T-cell (primary cell): ENCODE data around the gene FAM185A. TPM values are rescaled to one million over a fixed set of nuclear protein-coding genes. Genes with fewer than 3 reads are reported as not detected.

Experiments used
- ATAC-seq, 4 experiments: fragments of 200-7000 bp in 3 of 4; fragments of 150-1000 bp in 1 of 4; cut with Tn5 transposase; replicated peaks in 1 of 4; 1 replicate in 3 of 4; 2 replicates in 1 of 4; pipeline ENCODE4 v1.10.0; 2021; ENCODE audit warnings: moderate library complexity in 3 of 4, mild to moderate bottlenecking in 2 of 4, moderate number of reproducible peaks in 1 of 4
- CTCF ChIA-PET, 2 donors: fragments of 300-600 bp; sonication (Branson Sonifier 250); formaldehyde crosslinking; loops; one replicate each; lab custom pipeline; 2022; ENCODE audit warnings: antibody characterized with exemption in 2 of 2; lab: Charles Lee
- POLR2A ChIA-PET, 2 donors: fragments of 300-600 bp; sonication (Branson Sonifier 250); formaldehyde crosslinking; loops; one replicate each; lab custom pipeline; 2022; ENCODE audit warnings: antibody characterized with exemption in 2 of 2; lab: Charles Lee
- DNase-seq, 35 experiments: peaks; one replicate each; pipeline versions ENCODE4 v3.0.0 to v3.0.0-alpha.2; 2013 to 2023
- H3K27ac ChIP-seq: one replicate; pipeline ENCODE4 v1.5.1; 2013; ENCODE audit warnings: low read length
- H3K27me3 ChIP-seq, 2 experiments: replicated peaks in 1 of 2; 1 replicate in 1 of 2; 2 replicates in 1 of 2; pipeline versions ENCODE4 v1.6.1 to v1.7.0; 2013; ENCODE audit warnings: low read length in 1 of 2, mixed read lengths in 1 of 2; ENCODE audit not compliant: control insufficient read depth in 2 of 2, insufficient read depth in 2 of 2; ENCODE audit errors: extremely low read depth in 1 of 2
- H3K36me3 ChIP-seq, 2 donors: 1 replicate in 1 of 2; 2 replicates in 1 of 2; pipeline versions ENCODE4 v1.6.1 to v1.7.0; 2013; ENCODE audit warnings: low read length in 1 of 2; ENCODE audit not compliant: control insufficient read depth in 2 of 2, insufficient read depth in 1 of 2; ENCODE audit errors: extremely low read depth in 1 of 2
- H3K4me1 ChIP-seq, 2 experiments: 1 replicate in 1 of 2; 2 replicates in 1 of 2; pipeline versions ENCODE4 v1.6.1 to v1.7.0; 2013; ENCODE audit warnings: low read length in 2 of 2, mixed read lengths in 1 of 2; ENCODE audit not compliant: insufficient read depth in 2 of 2, control insufficient read depth in 1 of 2; ENCODE audit errors: extremely low read depth in 1 of 2
- H3K4me3 ChIP-seq, 2 donors: 1 replicate in 1 of 2; 2 replicates in 1 of 2; pipeline versions ENCODE4 v1.5.1 to v1.7.0; 2013; ENCODE audit warnings: mild to moderate bottlenecking in 2 of 2, low read length in 1 of 2, moderate library complexity in 1 of 2; ENCODE audit not compliant: control insufficient read depth in 1 of 2; ENCODE audit errors: extremely low read depth in 1 of 2
- H3K9me3 ChIP-seq: 2 replicates; pipeline ENCODE4 v1.7.0; 2013
- H3K27ac Mint-ChIP-seq, 2 donors: one replicate each; pipeline ENCODE4 v1.8.0; 2020 to 2021; ENCODE audit warnings: mild to moderate bottlenecking in 2 of 2, mixed read lengths in 2 of 2
- H3K27me3 Mint-ChIP-seq, 2 donors: one replicate each; pipeline ENCODE4 v1.8.0; 2021 to 2022; ENCODE audit warnings: mixed read lengths in 2 of 2
- H3K36me3 Mint-ChIP-seq: one replicate; pipeline ENCODE4 v1.8.0; 2021; ENCODE audit warnings: mixed read lengths
- H3K4me1 Mint-ChIP-seq, 3 donors: one replicate each; pipeline ENCODE4 v1.8.0; 2020 to 2022; ENCODE audit warnings: mixed read lengths in 3 of 3, mild to moderate bottlenecking in 1 of 3
- H3K4me3 Mint-ChIP-seq, 3 donors: one replicate each; pipeline ENCODE4 v1.8.0; 2020 to 2022; ENCODE audit warnings: mild to moderate bottlenecking in 3 of 3, mixed read lengths in 3 of 3, moderate library complexity in 3 of 3
- H3K9me3 Mint-ChIP-seq, 3 donors: one replicate each; pipeline ENCODE4 v1.8.0; 2020 to 2022; ENCODE audit warnings: mixed read lengths in 3 of 3
- WGBS: methylation state at CpG from one replicate; pipeline ENCODE4 v1.1.5; 2013; ENCODE audit warnings: missing lambda C conversion rate; ENCODE audit not compliant: insufficient coverage; 5-methylcytosine and 5-hydroxymethylcytosine counted together
- total RNA-seq, 35 experiments: library from RNA in 6 of 35; stranded (reverse) in 6 of 35; fragments of 120-200 nt in 1 of 35; gene quantifications; one replicate each; pipeline versions ENCODE4 v1.2.1 to v1.2.4 and lab custom pipeline; 2013 to 2026

FAM185A gene
- total RNA-seq, 5 donors from 2014 or later (not counting 1 experiment from before 2014, with no cell fraction given), result 6.4 to 15.7 (median 8.7) TPM

DNA sequence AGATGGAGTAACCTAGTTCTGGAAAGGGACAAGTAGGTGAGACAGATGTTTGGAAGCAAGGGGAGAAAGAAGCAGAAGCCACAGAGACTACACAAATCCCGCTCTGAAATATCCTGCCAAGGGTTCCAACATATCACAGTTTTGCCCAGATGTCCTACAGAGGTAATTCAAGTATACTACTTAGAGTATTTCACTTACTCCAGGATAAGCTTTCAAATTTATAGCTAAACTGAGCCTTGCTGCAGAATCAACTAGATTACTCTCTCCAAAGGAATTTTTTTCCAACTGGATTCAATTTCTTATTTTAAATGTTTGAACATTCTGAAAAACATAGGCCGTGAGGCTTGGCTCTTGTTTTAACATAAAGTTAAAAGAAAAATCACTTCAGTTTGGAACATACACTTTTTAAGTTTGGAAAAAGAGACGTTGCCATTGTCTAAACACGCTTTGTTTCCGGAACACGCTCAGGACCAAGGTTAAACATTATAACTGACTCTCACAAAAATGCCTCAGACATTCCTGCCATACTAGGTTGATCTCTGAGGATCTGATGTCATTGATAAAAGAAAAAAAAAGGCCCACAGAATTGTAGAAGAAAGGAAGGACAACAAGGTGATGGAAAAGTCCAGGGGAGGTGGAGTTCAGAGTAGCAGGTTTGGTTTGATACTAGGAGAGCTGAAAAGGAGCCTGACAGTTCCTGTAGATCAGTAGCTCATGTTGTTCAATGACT is 74.8 kb downstream of the FAM185A start:
- no peaks in the 10 kb centered on the region for H3K9me3 Mint-ChIP-seq
- ATAC-seq (no peak), DNase-seq (no peak)
- Histone ChIP-seq H3K27me3 (no peaks in the 10 kb centered on the region), H3K9me3 (no peaks in the 10 kb centered on the region), H3K27ac (no peak overlapping the region), H3K4me3 (no peak overlapping the region), H3K4me1 (no peaks in the 10 kb centered on the region), H3K36me3 (peaks cover 0 to 2% of the 10 kb centered on the region in 2 donors)
- ChIA-PET CTCF (no interaction called here), POLR2A (no interaction called here)
- WGBS, result no CpG with 5 or more reads among the region's 6 CpGs
- H3K36me3 Mint-ChIP-seq, result peaks cover 56% of the 10 kb centered on the region
- H3K27me3 Mint-ChIP-seq, result no peaks in the 10 kb centered on the region
- no peak overlapping the region for H3K27ac Mint-ChIP-seq
- no peak overlapping the region for H3K4me3 Mint-ChIP-seq
- no peaks in the 10 kb centered on the region for H3K4me1 Mint-ChIP-seq

DNA sequence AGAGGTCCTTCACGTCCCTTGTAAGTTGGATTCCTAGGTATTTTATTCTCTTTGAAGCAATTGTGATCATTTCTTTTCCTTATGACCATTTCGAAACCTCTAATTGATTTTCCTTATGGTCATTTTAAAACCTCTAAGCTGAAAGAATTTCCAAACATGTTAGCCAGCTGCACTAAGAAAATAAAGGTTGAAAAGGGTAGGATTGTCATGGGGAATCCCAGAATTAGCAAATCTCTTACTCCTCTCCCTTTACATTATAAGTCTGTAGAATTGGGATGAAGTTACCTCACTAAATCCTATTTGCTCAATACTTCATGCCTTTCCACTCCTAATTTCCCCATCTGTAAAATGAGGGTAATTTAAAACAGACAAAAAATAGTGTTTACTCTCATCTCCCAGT is 79.5 kb downstream of the FAM185A start:
- Mint-ChIP-seq H3K27me3 (no peaks in the 10 kb centered on the region), H3K4me3 (no peak overlapping the region), H3K36me3 (peaks cover 55% of the 10 kb centered on the region), H3K27ac (no peak overlapping the region), H3K4me1 (no peaks in the 10 kb centered on the region), H3K9me3 (no peaks in the 10 kb centered on the region)
- Histone ChIP-seq H3K4me1 (no peaks in the 10 kb centered on the region), H3K27ac (no peak overlapping the region), H3K27me3 (no peaks in the 10 kb centered on the region), H3K36me3 (peaks cover 0 to 3% of the 10 kb centered on the region in 2 donors), H3K9me3 (no peaks in the 10 kb centered on the region), H3K4me3 (no peak overlapping the region)
- WGBS, result no CpG with 5 or more reads among the region's 2 CpGs
- CTCF ChIA-PET, result no interaction called here
- POLR2A ChIA-PET, result no interaction called here
- DNase-seq (no peak), ATAC-seq (no peak)

DNA sequence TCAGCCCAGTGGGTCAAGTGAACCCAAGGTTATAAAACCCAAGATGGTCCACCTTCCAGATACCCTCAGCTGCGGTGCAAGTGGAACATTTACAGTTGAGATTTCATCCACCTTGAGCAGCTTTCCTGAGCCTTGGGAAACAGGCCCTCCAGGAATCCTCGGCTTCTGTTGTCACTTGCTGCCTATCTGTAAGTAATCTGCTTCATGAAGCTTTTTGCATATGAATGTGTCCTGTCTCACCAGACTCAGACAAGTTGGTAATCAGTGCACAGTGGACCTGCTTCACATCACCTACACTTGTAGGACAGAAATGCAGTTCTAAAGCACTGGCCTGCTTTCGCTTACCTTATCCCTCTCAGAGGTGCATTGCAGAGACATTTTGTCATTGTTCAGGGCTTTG is 80.3 kb downstream of the FAM185A start:
- CTCF ChIA-PET, result no interaction called here
- H3K4me3 Mint-ChIP-seq, result no peak overlapping the region
- WGBS, result 97% methylated on average over 3 of the region's 3 CpGs

DNA sequence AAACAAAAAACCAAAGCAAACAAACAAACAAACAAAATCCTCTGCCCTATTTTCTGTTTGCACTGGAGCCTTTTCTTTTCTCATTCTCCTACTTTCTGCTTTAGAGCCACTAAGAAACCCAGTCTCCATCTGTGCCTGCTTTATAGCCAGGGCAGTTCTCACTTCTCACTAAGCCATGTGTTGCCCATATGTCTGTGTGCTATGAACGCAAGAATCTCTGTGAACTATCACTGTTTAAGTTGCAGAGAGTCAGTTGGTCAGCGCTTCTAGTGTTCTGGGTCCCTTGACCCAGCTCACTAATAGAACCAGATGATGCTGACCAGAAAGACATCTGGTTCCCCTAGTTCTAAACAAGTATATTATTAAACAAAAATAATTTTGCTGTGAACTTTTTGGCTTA is 81.4 kb downstream of the FAM185A start:
- Mint-ChIP-seq H3K27me3 (no peaks in the 10 kb centered on the region), H3K4me3 (no peak overlapping the region)
- CTCF ChIA-PET, result no interaction called here

More for the DNA sequence above, 80.3 kb downstream of the FAM185A start:
- Mint-ChIP-seq H3K36me3 (peaks cover 50% of the 10 kb centered on the region), H3K9me3 (no peaks in the 10 kb centered on the region), H3K27me3 (no peaks in the 10 kb centered on the region), H3K4me1 (no peaks in the 10 kb centered on the region), H3K27ac (no peak overlapping the region)
- ATAC-seq, result no peak
- Histone ChIP-seq H3K36me3 (peaks cover 0 to 3% of the 10 kb centered on the region in 2 donors), H3K4me3 (no peak overlapping the region), H3K27me3 (no peaks in the 10 kb centered on the region), H3K4me1 (no peaks in the 10 kb centered on the region), H3K9me3 (no peaks in the 10 kb centered on the region), H3K27ac (no peak overlapping the region)
- DNase-seq, result no peak
- POLR2A ChIA-PET, result no interaction called here

DNA sequence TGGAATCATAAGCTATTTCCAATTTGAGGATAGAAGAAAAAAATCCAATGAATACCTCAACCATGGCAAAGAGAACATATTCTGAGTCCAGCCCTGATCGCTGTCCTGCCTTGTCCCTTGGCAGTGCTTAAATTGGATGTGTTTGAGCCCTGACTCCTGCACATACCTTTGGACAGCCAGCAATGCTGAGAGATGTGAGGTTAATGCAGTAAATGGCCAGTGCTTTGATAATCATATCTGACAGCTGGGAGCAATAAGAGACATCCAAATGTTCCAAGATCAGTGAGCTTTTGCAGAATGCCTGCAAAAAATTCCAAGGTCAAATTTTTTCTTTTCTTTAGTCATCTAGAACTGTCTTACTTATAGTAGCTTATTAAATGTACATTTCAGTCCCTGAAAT is 83.9 kb downstream of the FAM185A start:
- H3K4me1 Mint-ChIP-seq, result no peaks in the 10 kb centered on the region
- no peak overlapping the region for H3K27ac Mint-ChIP-seq
- H3K4me1 ChIP-seq, result no peaks in the 10 kb centered on the region
- 100% methylated on average over 1 of the region's 1 CpG for WGBS
- H3K36me3 ChIP-seq, result peaks cover 0 to 3% of the 10 kb centered on the region in 2 donors
- H3K4me3 Mint-ChIP-seq, result no peak overlapping the region
- ATAC-seq (no peak), DNase-seq (no peak)
- no peak overlapping the region for H3K27ac ChIP-seq
- no peaks in the 10 kb centered on the region for H3K9me3 ChIP-seq
- H3K36me3 Mint-ChIP-seq, result peaks cover 42% of the 10 kb centered on the region
- H3K27me3 Mint-ChIP-seq, result no peaks in the 10 kb centered on the region
- no peaks in the 10 kb centered on the region for H3K27me3 ChIP-seq
- ChIA-PET POLR2A (no interaction called here), CTCF (no interaction called here)
- no peak overlapping the region for H3K4me3 ChIP-seq
- no peaks in the 10 kb centered on the region for H3K9me3 Mint-ChIP-seq

More for the DNA sequence above, 81.4 kb downstream of the FAM185A start:
- POLR2A ChIA-PET, result no interaction called here
- Histone ChIP-seq H3K27ac (no peak overlapping the region), H3K9me3 (no peaks in the 10 kb centered on the region), H3K4me1 (no peaks in the 10 kb centered on the region), H3K27me3 (no peaks in the 10 kb centered on the region), H3K4me3 (no peak overlapping the region), H3K36me3 (peaks cover 0 to 3% of the 10 kb centered on the region in 2 donors)
- ATAC-seq, result no peak
- no peaks in the 10 kb centered on the region for H3K9me3 Mint-ChIP-seq
- no peaks in the 10 kb centered on the region for H3K4me1 Mint-ChIP-seq
- 100% methylated on average over 1 of the region's 2 CpGs for whole genome bisulfite sequencing
- H3K36me3 Mint-ChIP-seq, result peaks cover 47% of the 10 kb centered on the region
- no peak for DNase-seq
- no peak overlapping the region for H3K27ac Mint-ChIP-seq

DNA sequence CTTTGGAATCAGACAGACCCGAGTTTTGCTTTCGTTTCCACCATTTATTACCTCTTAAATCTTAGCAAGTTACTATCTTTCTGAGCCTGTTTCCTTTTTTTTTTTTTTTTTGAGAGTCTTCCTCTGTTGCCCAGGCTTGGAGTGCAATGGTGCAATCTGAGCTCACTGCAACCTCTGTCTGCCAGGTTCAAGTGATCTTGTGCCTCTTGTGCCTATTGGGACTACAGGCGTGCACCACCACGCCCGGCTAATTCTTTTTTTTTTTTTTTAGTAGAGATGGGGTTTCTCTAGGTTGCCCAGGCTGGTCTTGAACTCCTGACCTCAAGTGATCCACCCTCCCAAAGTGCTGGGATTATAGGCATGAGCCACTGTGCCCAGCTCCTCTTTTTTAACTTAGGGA is 84.5 kb downstream of the FAM185A start:
- Mint-ChIP-seq H3K27ac (no peak overlapping the region), H3K4me1 (no peaks in the 10 kb centered on the region), H3K9me3 (no peaks in the 10 kb centered on the region), H3K27me3 (no peaks in the 10 kb centered on the region), H3K36me3 (peaks cover 44% of the 10 kb centered on the region), H3K4me3 (no peak overlapping the region)
- peaks cover 2 to 3% of the 10 kb centered on the region in 2 donors for H3K36me3 ChIP-seq
- WGBS, result no CpG with 5 or more reads among the region's 5 CpGs
- no peak for DNase-seq
- no peak for ATAC-seq
- POLR2A ChIA-PET, result interaction anchor here in 1 of 2 donors (0.7 kb wide), 1 partner anchor 30 kb away, joined by 5 read pairs; no protein-coding TSS in a partner anchor
- H3K27ac ChIP-seq, result no peak overlapping the region
- no peak overlapping the region for H3K4me3 ChIP-seq
- CTCF ChIA-PET, result interaction anchor here in 1 of 2 donors (0.7 kb wide), 1 partner anchor 76 kb away, joined by 3 read pairs; no protein-coding TSS in a partner anchor
- H3K4me1 ChIP-seq, result no peaks in the 10 kb centered on the region
- H3K9me3 ChIP-seq, result no peaks in the 10 kb centered on the region
- no peaks in the 10 kb centered on the region for H3K27me3 ChIP-seq
